ENCODE data around the gene PCGF3.

PCGF3 gene

GRCh38 chr4:808860-809570, 103.4 kb downstream of the PCGF3 start:
- no peak for TF ChIP-seq CTCF (IDR thresholded peaks at IDR 0.05)
- Histone ChIP-seq H3K4me3 (no peak overlapping the region), H3K36me3 (no peaks in the 10 kb centered on the region), H3K4me1 (no peaks in the 10 kb centered on the region), H3K9me3 (no peaks in the 10 kb centered on the region), H3K27me3 (peaks cover 0 to 44% of the 10 kb centered on the region in 2 donors), H3K27ac (no peak overlapping the region)
- intact Hi-C loops (cut with DNase I; ENCODE audit: low total_unique reads), result no loop called here
- no peak for DNase-seq

- peaks cover 0 to 64% of the 10 kb centered on the region in 2 donors for H3K27me3 ChIP-seq
- no peaks in the 10 kb centered on the region for H3K4me1 ChIP-seq
- no peak for DNase-seq
- H3K4me3 ChIP-seq, result no peak overlapping the region
- no peaks in the 10 kb centered on the region for H3K36me3 ChIP-seq
- intact Hi-C loops (cut with DNase I; ENCODE audit: low total_unique reads), result no loop called here
- no peak for TF ChIP-seq CTCF (IDR thresholded peaks at IDR 0.05)
- no peaks in the 10 kb centered on the region for H3K9me3 ChIP-seq
- no peak overlapping the region for H3K27ac ChIP-seq
Observed at GRCh38 chr4:813900-814299, 108.3 kb downstream of the PCGF3 start.

GRCh38 chr4:814312-814850, 108.7 kb downstream of the PCGF3 start:
- H3K4me3 ChIP-seq, result no peak overlapping the region
- TF ChIP-seq CTCF (IDR thresholded peaks at IDR 0.05), result no peak
- no peaks in the 10 kb centered on the region for H3K9me3 ChIP-seq
- no peak overlapping the region for H3K27ac ChIP-seq
- no peak for DNase-seq
- H3K4me1 ChIP-seq, result no peaks in the 10 kb centered on the region
- peaks cover 0 to 66% of the 10 kb centered on the region in 2 donors for H3K27me3 ChIP-seq
- intact Hi-C loops (cut with DNase I; ENCODE audit: low total_unique reads), result no loop called here
- no peaks in the 10 kb centered on the region for H3K36me3 ChIP-seq

- Histone ChIP-seq H3K27me3 (peaks cover 0 to 74% of the 10 kb centered on the region in 2 donors), H3K27ac (no peak overlapping the region), H3K36me3 (no peaks in the 10 kb centered on the region), H3K4me3 (no peak overlapping the region), H3K9me3 (peaks cover 0 to 4% (median 0%) of the 10 kb centered on the region in 3 donors), H3K4me1 (no peaks in the 10 kb centered on the region)
- intact Hi-C loops (cut with DNase I; ENCODE audit: low total_unique reads), result no loop called here
- no peak for DNase-seq
- no peak for TF ChIP-seq CTCF (IDR thresholded peaks at IDR 0.05)
Observed at GRCh38 chr4:815464-816146, 110.0 kb downstream of the PCGF3 start.

GRCh38 chr4:818106-818921, 112.7 kb downstream of the PCGF3 start:
- intact Hi-C loops (cut with DNase I; ENCODE audit: low total_unique reads), result no loop called here
- H3K27me3 ChIP-seq, result peaks cover 0 to 79% of the 10 kb centered on the region in 2 donors
- peak in 1 of 2 donors; percentile 65 for DNase-seq
- no peaks in the 10 kb centered on the region for H3K36me3 ChIP-seq
- H3K4me3 ChIP-seq, result no peak overlapping the region
- H3K9me3 ChIP-seq, result peaks cover 0 to 4% (median 0%) of the 10 kb centered on the region in 3 donors
- H3K27ac ChIP-seq, result no peak overlapping the region
- no peak for TF ChIP-seq CTCF (IDR thresholded peaks at IDR 0.05)
- H3K4me1 ChIP-seq, result no peaks in the 10 kb centered on the region
